Stimulated activated CD8-positive, alpha-beta memory T cell treated with anti-CD3 and anti-CD28 coated beads, Interleukin-4, amount 100 ng/mL, for 24 hours (primary cell): Measurements from ENCODE around the gene CALM3.
"Not testable (repeated sequence)": the region's sequence is repeated elsewhere in the genome, so short reads cannot be mapped to it uniquely, and the experiment has no call there.

Experiments used
- DNase-seq: peaks from one replicate; pipeline ENCODE4 v3.0.0-alpha.2; 2020; ENCODE audit warnings: low read depth

Gene CALM3

DNA sequence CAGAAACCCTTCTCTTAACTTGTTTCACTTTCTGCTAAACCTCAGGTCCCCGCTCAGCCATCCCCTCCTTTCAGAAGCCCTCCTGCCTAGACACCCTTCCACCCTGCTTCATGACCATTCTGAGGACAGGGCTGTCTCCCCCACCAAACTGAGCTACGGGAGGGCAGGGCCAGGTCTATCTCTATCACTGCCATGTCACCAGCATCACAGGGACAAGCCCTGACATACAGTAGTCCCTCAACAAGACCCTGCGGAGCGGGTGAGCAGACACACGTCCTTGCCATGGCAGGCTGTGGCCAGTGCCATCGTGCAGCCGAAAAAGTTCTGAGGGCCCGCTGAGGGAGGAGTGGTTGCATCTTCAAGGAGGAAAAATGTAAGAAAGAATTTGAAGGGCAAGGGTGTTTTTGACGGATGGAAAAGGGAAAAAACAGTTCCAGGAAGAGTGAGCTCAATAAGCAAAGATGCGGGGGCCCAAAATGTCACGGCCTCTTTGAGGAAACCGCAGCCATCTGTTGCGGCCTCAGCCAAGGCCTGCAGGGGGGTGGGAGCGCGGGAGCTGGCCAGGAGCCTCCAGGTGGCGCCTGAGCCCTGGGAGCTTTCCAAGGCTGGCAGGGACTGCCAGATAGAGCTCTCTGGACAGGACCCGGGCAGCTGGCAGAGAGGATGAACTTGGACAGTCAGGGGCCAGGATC, 15.6 kb downstream of the CALM3 start:
- peak; percentile 42 for DNase-seq

DNA sequence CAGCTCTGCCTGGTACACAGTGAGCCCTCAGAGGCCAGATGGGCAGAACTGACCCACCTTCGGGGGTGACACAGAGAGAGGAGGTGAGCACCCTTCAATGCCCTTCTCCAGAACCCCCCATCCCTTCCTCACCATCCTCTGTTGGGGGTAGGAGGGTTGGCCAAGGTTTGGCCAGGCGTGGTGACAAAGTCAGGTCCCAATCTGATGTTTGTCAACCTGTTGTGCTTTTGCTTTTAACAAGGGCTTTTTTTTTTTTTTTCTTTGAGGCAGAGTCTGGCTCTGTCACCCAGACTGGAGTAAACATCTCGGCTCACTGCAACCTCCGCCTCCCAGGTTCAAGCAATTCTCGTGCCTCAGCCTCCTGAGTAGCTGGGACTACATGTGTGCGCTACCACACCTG, 16.5 kb downstream of the CALM3 start:
- no peak for DNase-seq

DNA sequence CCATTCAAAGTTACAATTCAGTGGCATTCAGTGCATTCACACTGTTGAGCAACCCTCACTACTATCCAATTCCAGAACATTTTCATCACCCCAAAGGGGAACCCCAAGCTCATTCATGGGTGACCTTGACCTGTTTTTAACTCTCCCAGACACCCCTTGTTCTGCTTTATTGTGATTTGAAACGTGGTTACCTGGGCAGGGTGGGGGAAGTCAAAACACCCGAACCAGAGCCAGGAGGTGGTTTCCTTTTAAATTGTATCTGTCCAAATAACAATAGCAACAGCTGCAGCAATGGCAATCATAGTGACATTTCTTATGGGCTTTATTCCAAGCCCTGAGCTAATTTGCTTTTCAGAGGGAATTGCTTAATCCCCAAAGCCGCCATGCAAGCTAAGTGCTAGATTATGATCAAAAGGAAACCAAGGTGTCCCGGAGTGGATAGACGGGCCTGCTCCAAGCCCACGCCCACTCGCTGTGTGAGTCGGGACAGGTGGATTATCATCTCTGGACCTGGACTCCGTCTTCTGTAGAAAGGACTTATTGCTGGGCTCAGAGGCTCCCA, 17.6 kb downstream of the CALM3 start:
- DNase-seq, result no peak

DNA sequence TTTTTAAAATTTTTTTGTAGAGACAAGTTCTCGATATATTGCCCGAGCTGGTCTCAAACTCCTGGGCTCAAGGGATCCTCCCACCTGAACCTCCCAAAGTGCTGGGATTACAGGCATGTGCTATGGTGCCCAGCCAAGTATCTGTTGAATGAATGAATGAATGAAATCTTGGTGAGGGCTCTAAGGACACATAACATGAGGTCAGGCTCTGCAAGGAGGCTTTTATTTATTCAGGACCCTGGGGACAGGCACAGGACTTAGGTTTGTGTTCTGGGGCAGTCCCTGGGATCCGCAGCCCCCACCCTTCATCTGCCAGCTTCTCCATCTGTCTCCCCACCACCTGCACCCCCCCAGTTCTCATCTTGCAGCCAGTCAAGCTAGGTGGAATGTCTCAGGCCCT, 19.1 kb downstream of the CALM3 start:
- DNase-seq, result no peak

DNA sequence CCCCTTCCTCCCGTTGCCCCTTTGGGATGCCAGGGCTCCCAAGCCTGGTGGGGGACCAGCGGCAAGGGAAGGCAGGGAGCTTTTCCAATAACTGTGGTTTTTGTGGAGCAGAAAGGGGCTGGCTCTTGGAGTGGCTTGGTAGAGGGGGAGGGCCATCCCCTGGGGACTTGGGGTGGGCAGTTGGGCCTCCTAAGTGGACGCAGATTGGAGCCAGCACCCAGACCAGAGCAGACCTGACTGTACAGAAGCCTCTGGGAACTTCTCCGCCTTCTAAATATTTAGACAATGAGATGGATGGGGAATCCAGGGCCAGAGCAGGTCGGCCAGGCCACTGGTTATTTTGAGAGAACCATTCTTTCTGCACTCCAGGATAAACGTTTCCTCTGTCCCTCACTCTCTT, 19.6 kb downstream of the CALM3 start:
- no peak for DNase-seq

DNA sequence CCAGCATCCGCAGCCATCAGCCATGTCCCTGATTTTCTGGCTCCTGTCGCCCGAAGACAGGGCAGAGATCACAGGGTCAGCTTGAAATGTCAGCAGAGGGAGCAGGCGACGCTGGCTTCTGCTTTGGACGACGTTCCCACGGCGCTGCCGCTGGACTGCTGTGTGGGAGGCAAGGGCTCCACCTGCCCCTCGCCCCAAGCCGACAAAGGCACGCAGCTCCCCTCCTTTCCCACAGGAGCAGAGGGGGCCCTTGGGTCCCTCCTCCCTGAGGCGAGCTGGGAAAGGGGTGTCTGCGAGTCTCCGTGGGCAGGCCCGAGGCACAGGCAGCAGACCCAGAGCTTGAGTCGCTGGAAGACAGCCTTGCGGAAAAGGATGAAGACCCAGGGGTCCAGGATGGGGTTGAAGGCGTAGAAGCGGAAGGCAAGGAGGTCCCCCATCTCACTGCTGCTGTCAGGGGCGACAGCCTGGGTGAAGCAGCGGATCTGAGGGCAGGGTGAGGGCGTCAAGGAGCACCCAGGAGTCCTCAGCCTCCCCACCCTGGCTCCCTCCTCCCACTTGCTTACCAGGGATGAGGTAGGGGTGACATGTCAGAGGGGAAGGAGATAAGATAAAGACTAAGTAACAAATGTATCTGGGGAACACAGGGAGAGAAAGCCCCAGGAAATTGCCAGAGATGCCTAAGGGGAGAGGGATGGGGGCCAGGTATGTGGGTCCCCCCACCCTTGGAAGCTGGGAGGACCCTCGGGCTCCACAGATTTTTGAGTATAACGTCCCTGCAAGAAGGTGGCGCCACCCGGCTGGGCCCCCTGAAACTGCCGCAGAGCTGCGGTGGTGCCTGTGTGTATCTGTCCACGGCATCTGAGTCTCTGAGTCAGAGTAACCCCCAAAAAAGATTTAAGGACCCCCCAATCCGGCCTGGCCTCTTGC, 20.3 kb downstream of the CALM3 start:
- DNase-seq, result no peak

DNA sequence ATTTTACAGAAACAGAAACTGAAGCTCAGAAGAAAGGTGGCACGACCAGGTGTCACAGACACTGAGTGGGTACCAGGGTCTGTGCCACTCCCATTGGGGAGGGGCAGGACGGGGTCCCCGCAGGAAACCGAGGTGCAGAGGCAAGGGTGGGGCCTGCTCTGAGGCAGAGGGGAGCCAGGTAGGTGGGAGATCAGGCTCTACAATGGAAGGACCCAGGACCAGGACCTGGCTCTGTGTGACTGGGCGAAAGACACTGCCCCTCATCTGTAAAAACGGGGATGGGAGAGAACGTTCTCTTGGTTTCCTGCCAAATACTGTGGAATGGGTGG, 21.0 kb downstream of the CALM3 start:
- no peak for DNase-seq

DNA sequence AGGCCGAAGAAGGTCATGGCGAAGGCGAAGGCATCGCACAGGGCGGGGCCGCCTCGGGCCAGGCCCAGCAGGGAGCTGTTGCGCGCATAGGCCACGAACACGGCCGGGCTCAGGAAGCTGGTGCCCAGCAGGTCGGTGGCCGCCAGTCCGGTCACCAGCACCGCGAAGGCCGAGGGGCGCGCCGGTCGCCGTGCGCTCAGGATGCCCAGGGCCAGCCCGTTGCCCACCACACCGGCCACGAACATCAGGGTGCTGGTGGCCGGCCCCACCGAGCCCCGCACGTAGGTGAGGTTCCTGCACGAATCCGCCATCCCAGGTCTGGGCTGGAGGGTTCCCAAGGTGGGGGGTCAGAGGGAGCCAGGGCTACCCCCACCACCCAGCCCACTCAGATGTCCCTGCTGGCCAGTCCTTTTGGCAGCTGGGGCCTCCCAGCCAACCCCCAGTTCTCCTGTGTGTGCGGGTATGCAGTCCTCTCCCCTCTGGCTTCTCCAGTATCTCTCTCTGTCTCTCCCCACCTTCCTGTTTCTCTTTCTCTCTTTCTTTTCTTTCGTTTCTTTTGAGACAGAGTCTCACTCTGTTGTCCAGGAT, 22.9 kb downstream of the CALM3 start:
- DNase-seq, result no peak

DNA sequence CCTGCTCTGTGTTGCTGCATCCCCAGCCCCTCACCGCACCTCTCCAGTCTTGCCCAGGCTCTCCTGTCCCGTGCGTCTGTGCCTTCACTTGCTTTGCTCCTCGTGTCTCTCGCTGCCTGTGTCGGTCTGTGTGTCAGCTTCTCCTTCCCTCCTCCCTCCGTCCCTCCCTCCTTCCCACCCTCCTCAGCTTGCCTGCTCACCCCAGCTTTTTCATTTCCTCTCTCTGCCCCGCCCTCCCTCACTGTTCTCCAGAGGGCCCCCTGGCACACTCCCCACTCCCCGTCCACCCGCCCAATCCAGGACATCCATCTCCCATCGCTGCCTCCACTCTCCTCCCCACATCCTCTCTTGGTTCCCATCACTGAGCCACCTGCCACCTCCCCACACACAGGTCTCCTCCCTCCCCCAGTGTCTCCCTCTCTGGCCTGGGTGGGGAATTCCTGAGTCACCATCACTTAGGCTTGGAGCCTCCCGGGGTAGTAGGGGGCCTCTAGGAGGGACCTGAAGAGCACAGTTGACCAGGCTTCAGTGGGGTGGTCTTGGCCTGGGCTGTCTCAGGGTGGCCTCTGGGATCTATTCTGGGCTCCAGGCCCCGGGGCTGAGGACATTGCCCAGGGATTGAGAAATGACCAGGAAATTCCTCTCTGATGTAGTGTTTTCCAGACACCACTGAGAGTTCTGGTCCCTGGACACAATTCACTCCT, 24.0 kb downstream of the CALM3 start, which contains the start of gene PTGIR:
Gene PTGIR (minus strand): TSS at position 132 of the 704 bp plus-strand sequence. CDS start 864 bp downstream, outside the sequence.
- DNase-seq, result no peak

DNA sequence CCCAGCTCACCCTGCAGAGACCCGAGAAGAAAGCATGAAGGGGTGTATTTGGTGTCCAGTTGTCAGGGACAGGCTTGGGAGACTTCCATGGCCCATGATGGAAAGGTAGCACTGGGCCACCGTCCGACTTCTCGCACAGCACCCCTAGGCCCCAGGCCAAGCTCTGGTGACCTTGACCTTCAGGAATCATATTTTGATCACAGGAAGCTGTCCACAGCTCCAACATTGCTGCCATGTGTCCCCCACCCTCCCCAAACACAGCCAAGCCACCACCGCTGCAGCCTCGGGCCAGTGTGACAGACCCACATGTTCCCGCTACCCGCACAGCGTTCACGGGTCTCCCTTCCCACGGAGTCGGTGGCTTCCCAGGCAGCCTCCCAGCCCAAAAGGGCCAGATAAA, 24.6 kb downstream of the CALM3 start:
- DNase-seq, result no peak

DNA sequence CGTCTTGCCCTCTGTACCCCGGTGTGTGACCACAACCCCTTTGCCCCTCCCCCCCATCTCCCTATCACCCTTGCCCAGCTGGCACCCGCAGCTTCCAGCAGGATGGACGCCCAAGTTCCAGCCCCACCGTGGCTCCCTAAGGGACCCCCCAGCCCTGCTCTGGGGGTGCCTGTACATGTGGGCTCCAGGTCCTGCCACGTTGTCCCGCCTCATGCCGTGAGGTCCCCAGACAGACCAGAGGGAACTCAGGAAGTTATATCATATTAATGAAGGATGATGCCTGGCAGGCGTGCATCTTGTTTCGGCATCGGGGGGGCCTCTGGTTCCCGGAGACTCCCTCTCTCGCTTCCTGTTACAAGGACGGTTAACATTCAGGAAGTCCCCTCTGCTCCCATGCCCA, 25.3 kb downstream of the CALM3 start:
- DNase-seq, result no peak

DNA sequence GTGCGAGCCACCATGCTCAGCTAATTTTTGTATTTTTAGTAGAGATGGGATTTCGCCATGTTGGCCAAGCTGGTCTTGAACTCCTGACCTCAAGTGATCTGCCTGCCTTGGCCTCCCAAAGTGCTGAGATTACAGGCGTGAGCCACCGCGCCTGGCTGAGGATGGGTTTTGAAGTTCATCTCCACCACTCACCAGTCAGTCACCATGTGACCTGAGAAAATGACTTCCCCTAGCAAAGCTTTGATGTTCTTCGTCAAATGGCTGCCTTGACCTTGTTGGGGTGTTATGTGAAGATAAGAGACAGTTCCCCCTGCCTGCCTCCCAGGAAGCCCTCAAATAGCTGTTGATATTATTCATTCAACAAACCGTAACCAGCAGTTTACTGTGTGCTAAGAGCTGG, 27.8 kb downstream of the CALM3 start:
- not testable (repeated sequence) for DNase-seq

DNA sequence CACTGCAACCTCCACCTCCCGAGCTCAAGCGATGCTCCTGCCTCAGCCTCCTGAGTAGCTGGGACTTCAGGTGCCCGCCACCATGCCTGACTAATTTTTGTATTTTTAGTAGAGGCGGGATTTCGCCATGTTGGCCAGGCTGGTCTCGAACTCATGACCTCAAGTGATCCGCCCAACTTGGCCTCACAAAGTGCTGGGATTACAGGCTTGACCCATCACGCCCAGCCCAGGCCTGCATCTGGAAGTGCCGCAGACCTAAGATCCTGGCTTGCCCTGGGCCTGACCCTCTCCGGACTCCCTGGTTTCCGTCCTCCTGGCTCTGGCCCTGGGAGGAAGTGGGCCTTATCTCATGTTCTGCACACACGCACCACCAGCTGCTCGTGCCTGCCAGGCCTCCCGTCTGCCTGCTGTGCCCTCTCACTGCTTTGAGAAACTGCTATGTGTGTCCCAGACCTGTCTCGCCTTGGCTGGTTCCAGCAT, 28.5 kb downstream of the CALM3 start:
- DNase-seq, result no peak

DNA sequence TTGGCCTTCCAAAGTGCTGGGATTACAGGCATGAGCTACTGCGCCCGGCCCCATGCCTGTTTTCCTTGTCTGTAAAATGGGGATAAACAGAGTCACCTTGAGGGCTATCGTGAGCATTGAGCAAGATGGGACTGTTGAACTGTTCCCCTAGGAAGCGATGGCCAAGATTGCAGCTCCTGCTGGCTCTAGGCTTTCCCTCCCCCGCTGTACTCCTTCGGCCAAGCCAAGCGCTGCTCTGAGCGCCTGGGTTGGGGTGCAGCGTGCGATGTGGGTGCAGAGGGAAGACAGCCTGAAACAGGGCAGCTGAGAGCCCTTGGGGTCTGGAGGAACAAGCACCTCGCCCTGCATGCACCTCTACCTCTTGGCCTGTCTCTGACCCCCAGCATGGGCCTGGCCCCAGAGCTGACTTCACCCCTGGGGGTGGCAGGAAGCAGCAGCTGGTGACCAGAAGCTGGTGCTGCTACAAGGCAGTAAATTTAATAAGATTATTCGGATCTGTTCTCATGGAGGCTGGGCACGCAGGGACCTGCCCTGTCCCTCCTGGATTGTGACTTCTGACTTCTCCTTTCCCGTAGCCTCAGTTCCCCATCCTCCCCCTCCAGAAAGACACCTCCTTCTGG, 29.6 kb downstream of the CALM3 start:
- no peak for DNase-seq

DNA sequence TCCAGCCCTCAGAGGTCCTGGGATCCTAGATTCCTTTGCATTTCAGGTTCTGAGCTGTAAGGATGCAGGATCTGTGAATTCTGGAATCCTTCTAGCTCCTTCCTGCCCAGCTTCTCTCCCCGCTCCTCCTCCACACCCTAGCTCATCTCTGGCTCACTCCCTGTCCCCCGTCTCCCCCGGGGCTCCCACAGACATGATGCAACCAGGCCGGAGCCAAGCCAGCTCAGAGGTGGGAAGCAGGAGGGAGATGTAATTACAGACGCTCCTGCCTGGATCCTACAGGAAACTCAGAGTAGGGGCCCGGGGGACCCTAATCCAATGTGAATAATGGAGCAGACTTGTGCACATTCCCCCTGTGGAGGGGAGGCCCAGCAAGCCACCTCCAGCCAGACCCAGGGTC, 30.4 kb downstream of the CALM3 start:
- no peak for DNase-seq

DNA sequence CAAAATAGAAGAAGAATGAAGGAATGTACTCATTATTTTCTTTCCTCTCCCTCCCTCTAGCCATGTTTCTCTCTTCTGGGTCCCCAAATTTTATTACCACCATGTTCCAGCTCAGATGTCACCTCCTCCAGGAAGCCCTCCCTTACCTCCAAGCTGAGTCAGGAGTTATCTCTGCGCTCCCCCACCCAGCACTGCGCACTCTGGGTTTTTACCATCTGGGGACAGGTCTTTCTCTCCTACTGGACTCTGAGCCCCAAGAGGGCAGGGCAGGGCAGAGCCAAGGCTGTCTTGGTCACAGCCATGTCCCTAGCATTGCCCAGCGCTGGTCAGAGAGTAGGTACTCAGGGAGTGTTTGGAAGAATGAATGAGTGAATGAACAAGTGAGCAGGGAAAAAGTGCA, 32.0 kb downstream of the CALM3 start:
- DNase-seq, result no peak

DNA sequence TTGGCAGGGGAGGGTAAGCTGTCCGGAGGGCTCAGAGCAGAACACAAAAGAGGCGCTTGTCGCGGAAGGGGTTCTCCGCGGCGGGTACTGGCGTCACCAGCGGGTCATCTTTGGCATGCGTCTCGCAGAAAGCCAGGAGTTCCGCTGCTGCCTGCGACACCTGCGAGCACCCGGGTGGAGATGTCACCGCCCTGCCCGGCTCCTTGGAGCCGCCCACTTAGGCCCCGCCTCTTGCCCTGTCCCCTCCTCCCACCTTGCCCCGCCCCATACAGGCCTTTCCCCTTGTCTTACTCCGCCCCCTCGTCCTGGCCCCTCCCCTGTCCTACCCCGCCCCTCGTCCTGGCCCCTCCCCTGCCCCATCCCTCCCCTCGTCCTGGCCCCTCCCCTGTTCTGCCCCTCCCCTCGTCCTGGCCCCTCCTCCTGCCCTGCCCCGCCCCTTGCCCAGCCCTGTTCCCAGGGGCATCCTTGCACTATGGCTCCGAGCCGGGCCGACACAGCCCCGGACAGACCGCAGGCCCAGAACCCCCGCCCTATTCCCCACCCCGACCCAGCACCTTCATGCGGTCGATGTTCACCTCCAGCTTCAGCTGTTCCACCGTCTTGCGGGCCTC, 33.0 kb downstream of the CALM3 start:
- peak; percentile 83 for DNase-seq

DNA sequence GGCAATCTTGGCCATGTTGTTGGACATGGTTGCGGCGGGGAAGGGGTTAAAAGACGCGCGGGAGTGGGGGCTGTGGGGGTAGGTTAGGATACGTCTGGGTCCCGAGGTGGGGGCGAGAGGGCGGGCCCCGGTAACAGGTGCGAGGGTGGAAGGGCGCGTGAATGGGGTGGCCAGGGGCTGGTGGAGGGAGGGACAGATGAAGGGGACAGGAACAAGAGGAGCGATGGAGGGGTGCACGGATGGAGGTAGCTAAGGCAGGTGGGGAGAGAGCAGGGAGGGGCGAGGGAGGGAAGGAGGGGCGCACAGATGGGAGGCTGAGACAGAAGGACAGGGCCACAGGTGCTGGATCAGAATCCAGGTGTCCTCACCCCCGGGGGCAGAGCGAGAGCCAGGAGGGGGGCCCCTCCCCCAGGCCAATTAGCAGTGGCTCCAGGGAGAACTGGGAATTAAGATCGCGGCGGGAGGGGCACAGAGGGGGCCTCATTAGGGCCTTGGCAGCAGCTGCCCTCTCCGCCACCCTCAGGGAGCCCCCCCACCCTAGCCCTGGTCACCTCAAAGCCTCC, 33.6 kb downstream of the CALM3 start:
- DNase-seq, result no peak

DNA sequence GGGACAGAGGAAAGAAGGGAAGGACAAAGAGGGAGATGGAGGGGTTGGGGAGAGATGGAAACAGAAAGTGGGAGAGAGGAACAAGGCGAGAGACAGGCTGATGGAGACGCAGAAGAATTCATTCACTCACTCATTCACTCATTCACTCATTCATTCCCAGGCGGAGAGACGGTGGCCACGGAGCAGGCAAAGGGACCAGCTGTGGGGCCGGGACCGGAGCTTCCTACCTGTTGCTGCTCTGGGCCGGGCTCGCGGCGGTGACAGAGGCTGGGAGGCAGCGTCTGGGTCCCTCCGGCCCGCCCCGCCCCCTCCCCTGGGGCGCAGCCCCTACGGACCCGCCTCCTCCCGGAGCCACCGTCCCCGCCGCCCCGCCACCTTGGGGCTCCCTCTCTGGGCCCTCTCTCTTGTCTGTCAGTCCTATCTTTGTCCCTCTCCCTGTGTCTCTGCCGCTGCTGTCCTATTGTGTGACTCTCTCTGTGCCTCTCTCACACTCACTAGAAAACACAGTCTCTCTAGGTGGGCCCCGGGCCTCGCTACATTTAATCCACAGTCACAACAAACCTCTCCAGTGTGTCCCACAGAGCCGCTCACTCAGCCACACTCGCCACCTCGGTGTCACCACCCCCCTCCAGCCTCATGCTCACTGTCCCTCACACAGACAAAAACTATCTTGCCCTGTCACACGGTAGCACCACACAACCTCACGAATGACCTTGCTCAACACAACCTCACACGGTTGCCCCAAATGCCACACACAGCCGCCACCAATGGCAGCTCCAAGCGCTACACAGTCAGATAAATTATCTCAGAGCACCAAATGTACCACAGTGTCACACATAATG, 35.0 kb downstream of the CALM3 start, which contains the start of gene GNG8:
Gene GNG8 (minus strand): TSS at position 283 of the 842 bp plus-strand sequence. CDS start 1,520 bp downstream, outside the sequence.
- DNase-seq, result no peak

DNA sequence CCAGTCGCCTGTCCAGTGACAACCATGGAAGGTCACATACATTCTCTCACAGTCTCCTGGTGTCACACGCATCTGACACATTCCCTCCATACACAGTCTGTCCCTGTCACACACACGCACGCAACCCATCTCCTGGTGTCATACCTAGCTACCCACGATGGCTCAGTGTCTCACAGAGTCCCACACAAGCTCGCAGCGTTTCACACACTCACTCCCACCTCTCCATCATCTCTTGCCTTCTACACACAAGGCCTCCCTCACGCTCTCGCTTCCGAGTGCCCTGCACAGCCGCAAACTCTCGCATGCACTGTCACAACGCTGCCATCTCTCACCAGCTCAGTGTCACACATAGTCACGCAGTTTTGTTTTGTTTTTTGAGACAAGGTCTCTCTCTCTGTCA, 36.1 kb downstream of the CALM3 start:
- no peak for DNase-seq
